HUES6 (cell line): ENCODE results near the gene CST1.
"Not testable (repeated sequence)": the region's sequence is repeated elsewhere in the genome, so short reads cannot be mapped to it uniquely, and the experiment has no call there.

Experiments used
- H3K27ac ChIP-seq: 2 replicates; pipeline ENCODE4 v1.7.0; 2013; ENCODE audit warnings: low read depth, mild to moderate bottlenecking, low read length, inconsistent platforms
- H3K27me3 ChIP-seq: 2 replicates; pipeline ENCODE4 v1.6.1; 2013; ENCODE audit warnings: low read length; ENCODE audit not compliant: control insufficient read depth, insufficient read depth
- H3K36me3 ChIP-seq: 2 replicates; pipeline ENCODE4 v1.6.1; 2013; ENCODE audit warnings: low read length; ENCODE audit not compliant: control insufficient read depth, insufficient read depth
- H3K4me1 ChIP-seq: 2 replicates; pipeline ENCODE4 v1.6.1; 2013; ENCODE audit warnings: low read length; ENCODE audit not compliant: control insufficient read depth, insufficient read depth
- H3K4me3 ChIP-seq: 2 replicates; pipeline ENCODE4 v1.5.1; 2013; ENCODE audit warnings: low read depth, low read length
- H3K9ac ChIP-seq: one replicate; pipeline ENCODE4 v1.6.1; 2013; ENCODE audit warnings: mild to moderate bottlenecking, low read length
- H3K9me3 ChIP-seq: 2 replicates; pipeline ENCODE4 v1.6.1; 2013; ENCODE audit warnings: low read depth, low read length; ENCODE audit not compliant: control insufficient read depth, insufficient read depth

CST1 gene

GRCh38 chr20:23773579-23773978 lies 22.8 kb upstream of the CST1 start:
- Histone ChIP-seq H3K4me3 (no peak overlapping the region), H3K9ac (no peak overlapping the region), H3K9me3 (no peaks in the 10 kb centered on the region), H3K27me3 (peaks cover 33% of the 10 kb centered on the region), H3K27ac (no peak overlapping the region), H3K4me1 (peaks cover 3% of the 10 kb centered on the region; the same call in 1 of the 2 replicates), H3K36me3 (no peaks in the 10 kb centered on the region)

DNA sequence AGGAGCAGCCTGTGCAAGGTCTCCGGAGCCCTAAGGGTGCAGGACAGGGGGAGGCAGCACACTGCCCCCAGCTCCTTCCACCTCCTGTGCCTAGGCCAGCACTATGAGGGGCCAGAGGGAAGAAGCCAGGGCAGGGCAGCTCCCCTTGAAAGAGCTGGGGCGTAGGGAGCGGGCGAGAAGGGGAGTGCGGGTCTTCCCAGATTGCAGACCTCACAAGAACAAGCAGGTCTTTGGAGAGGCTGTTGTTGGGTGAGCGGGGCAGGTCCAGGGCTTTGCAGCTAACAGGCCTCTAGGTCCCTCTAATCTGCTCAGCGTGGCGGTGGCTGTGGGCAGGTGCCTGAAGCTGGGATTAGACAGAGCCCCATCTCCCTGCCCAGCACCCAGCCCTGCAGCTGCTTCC lies 22.4 kb upstream of the CST1 start:
- Histone ChIP-seq H3K4me3 (no peak overlapping the region), H3K9me3 (no peaks in the 10 kb centered on the region), H3K27me3 (peaks cover 33% of the 10 kb centered on the region), H3K36me3 (no peaks in the 10 kb centered on the region), H3K27ac (no peak overlapping the region), H3K9ac (no peak overlapping the region), H3K4me1 (peaks cover 3% of the 10 kb centered on the region; the same call in 1 of the 2 replicates)

DNA sequence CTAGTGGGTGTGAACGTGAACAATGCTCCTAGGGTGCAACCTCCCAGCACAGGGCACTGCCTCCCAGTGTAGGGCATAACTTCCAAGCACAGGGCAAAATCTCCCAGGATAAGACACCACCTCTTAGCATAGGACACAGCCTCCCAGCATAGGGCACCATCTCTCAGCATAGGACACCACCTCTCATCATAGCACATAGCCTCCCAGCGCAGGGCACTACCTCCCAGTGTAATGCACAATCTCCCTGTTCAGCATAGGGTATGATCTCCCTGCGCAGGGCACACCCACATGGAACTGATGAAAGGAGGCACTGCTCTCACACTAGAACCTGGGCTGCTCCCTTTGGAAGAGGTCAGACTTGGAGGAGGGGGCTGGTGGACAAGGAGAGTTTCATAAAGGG lies 21.3 kb upstream of the CST1 start:
- no peaks in the 10 kb centered on the region for H3K36me3 ChIP-seq
- H3K9me3 ChIP-seq: no peaks in the 10 kb centered on the region
- H3K4me3 ChIP-seq: no peak overlapping the region
- H3K27me3 ChIP-seq: peaks cover 33% of the 10 kb centered on the region
- no peak overlapping the region for H3K27ac ChIP-seq
- H3K9ac ChIP-seq: no peak overlapping the region
- H3K4me1 ChIP-seq: peaks cover 3% of the 10 kb centered on the region; the same call in 1 of the 2 replicates

DNA sequence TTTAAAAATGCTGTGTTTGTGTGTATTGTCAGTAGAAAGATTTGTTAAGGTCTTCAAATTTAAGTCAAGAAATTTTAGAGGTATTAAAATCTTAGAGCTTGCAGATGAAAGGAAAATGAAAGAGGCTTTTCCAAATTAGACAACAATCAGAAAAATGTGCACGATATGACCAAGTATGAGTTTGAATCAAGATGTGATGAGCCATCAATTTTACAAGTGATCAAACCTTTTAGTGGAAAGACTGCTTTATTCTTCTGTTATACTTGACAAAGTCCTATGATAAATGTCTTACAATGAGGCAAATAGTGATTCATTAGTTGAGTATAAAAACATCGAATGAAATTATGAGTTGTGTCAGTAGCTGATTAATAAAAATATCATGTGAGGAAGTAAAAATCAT lies 19.6 kb upstream of the CST1 start:
- no peaks in the 10 kb centered on the region for H3K4me1 ChIP-seq
- peaks cover 33% of the 10 kb centered on the region for H3K27me3 ChIP-seq
- no peak overlapping the region for H3K9ac ChIP-seq
- no peaks in the 10 kb centered on the region for H3K9me3 ChIP-seq
- no peaks in the 10 kb centered on the region for H3K36me3 ChIP-seq
- no peak overlapping the region for H3K27ac ChIP-seq
- no peak overlapping the region for H3K4me3 ChIP-seq

GRCh38 chr20:23768520-23768919 lies 17.8 kb upstream of the CST1 start:
- peaks cover 11% of the 10 kb centered on the region for H3K4me1 ChIP-seq
- peaks cover 32% of the 10 kb centered on the region for H3K27me3 ChIP-seq
- not testable (repeated sequence) for H3K9ac ChIP-seq, H3K36me3 ChIP-seq, H3K27ac ChIP-seq, H3K4me3 ChIP-seq, H3K9me3 ChIP-seq

DNA sequence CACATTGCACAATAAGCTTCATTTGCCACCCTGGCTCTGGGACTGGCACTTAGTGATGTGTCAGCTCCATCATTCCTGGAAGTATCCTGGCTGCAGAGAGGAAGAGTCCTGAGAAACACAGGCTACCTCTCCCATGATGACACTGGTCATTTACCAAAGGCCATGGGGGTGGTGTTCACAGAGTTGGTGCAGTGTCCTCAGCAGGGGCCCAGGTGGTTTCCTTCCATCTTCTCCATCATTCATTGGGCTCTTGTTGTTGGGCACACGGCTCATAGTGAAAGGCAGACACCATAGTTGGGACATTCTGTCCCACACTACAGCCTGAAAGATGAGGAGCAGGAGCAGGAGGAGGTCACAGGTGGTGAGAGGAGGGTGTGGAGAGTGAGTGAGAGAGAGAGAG lies 15.8 kb upstream of the CST1 start:
- Histone ChIP-seq H3K27me3 (peaks cover 30% of the 10 kb centered on the region), H3K27ac (no peak overlapping the region), H3K4me3 (no peak overlapping the region), H3K4me1 (peaks cover 16% of the 10 kb centered on the region), H3K36me3 (no peaks in the 10 kb centered on the region), H3K9me3 (no peaks in the 10 kb centered on the region), H3K9ac (no peak overlapping the region)

DNA sequence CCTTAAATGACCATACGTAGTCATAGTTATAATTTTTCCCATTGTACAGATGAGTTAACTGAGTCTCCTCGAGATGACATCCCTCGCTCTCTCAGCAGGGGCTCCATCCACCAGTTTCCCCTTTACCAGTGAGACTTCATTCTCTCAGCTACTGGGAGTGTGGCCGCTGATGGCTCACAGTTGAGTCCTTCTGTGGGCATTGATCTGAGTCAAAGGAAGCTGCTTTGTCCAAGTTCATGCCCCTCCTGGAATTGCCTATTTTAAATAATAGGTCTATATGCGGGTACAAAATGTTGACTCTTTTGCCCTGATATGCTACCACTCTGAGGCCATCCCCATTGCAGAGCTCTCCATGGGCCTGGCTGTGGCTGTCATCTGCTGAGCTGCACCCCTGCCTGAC lies 14.8 kb upstream of the CST1 start:
- peaks cover 27% of the 10 kb centered on the region for H3K27me3 ChIP-seq
- no peak overlapping the region for H3K4me3 ChIP-seq
- H3K27ac ChIP-seq: no peak overlapping the region
- H3K4me1 ChIP-seq: peaks cover 16% of the 10 kb centered on the region
- no peak overlapping the region for H3K9ac ChIP-seq
- no peaks in the 10 kb centered on the region for H3K36me3 ChIP-seq
- no peaks in the 10 kb centered on the region for H3K9me3 ChIP-seq

GRCh38 chr20:23764630-23765029 lies 13.9 kb upstream of the CST1 start:
- peaks cover 16% of the 10 kb centered on the region for H3K4me1 ChIP-seq
- H3K9ac ChIP-seq, H3K9me3 ChIP-seq, H3K36me3 ChIP-seq, H3K27ac ChIP-seq, H3K4me3 ChIP-seq: not testable (repeated sequence)
- H3K27me3 ChIP-seq: peaks cover 35% of the 10 kb centered on the region

- Histone ChIP-seq H3K27me3 (peaks cover 48% of the 10 kb centered on the region), H3K4me1 (peaks cover 19% of the 10 kb centered on the region), H3K4me3 (no peak overlapping the region), H3K36me3 (no peaks in the 10 kb centered on the region), H3K27ac (no peak overlapping the region), H3K9me3 (no peaks in the 10 kb centered on the region), H3K9ac (no peak overlapping the region)
Observed at GRCh38 chr20:23763345-23763744, 12.6 kb upstream of the CST1 start.

- no peak overlapping the region for H3K4me3 ChIP-seq
- no peak overlapping the region for H3K9ac ChIP-seq
- H3K27ac ChIP-seq: no peak overlapping the region
- H3K36me3 ChIP-seq: no peaks in the 10 kb centered on the region
- no peaks in the 10 kb centered on the region for H3K9me3 ChIP-seq
- peaks cover 39% of the 10 kb centered on the region for H3K4me1 ChIP-seq
- H3K27me3 ChIP-seq: peaks cover 85% of the 10 kb centered on the region
Observed at GRCh38 chr20:23759306-23759940, 8.7 kb upstream of the CST1 start.

DNA sequence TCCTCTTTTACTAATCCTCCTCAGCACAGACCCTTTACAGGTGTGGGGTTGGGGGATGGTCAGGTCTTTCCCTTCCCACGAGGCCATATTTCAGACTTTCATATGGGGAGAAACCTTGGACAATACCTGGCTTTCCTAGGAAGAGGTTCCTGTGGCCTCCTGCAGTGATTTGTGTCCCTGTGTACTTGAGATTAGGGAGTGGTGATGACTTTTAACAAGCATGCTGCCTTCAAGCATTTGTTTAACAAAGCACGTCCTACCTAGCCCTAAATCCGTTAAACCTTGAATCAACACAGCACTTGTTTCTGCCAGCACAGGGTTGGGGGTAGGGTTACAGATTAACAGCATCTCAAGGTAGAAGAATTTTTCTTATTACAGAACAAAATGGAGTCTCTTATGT lies 6.1 kb upstream of the CST1 start:
- H3K36me3 ChIP-seq, H3K9me3 ChIP-seq, H3K9ac ChIP-seq, H3K27ac ChIP-seq, H3K4me3 ChIP-seq: not testable (repeated sequence)
- Histone ChIP-seq H3K4me1 (peaks cover 25% of the 10 kb centered on the region; the same call in 1 of the 2 replicates), H3K27me3 (peaks cover 94% of the 10 kb centered on the region)
